HEK293 (cell line): ENCODE results near the gene CADM4.

Experiments
- CTCF ChIP-seq: fragments of 450-650 bp; formaldehyde crosslinking; IDR thresholded peaks from 2 replicates; pipeline ENCODE4 v1.5.1; 2016; ENCODE audit warnings: missing biosample characterization, missing genetic modification characterization
- SETDB1 ChIP-seq: IDR thresholded peaks from one replicate; pipeline ENCODE4 v1.6.1; 2017; ENCODE audit warnings: mild to moderate bottlenecking, low read length, moderate library complexity, mixed read lengths; ENCODE audit not compliant: insufficient read length
- ZNF140 ChIP-seq: fragments of 450-650 bp; formaldehyde crosslinking; IDR thresholded peaks from 2 replicates; pipeline ENCODE4 v1.5.1; 2016; ENCODE audit warnings: missing biosample characterization, missing genetic modification characterization
- ZNF24 ChIP-seq: fragments of 450-650 bp; formaldehyde crosslinking; IDR thresholded peaks from 2 replicates; pipeline ENCODE4 v1.5.1; 2016; ENCODE audit warnings: missing biosample characterization, missing genetic modification characterization
- ZNF664 ChIP-seq: fragments of 450-650 bp; formaldehyde crosslinking; IDR thresholded peaks from 2 replicates; pipeline ENCODE4 v1.5.1; 2016; ENCODE audit warnings: missing biosample characterization, missing genetic modification characterization
- ZNF76 ChIP-seq: fragments of 450-650 bp; formaldehyde crosslinking; IDR thresholded peaks from 2 replicates; pipeline ENCODE4; 2016; ENCODE audit warnings: low read depth, missing biosample characterization, missing genetic modification characterization, borderline replicate concordance

- TF ChIP-seq ZNF140 = no peak
- TF ChIP-seq ZNF24 (tag by site-specific recombination) = no peak
- no peak for TF ChIP-seq ZNF76 (tag by site-specific recombination)
- TF ChIP-seq SETDB1 = no peak
- no peak for TF ChIP-seq CTCF (tag by site-specific recombination)
- no peak for TF ChIP-seq ZNF664 (tag by site-specific recombination)
Measured at GRCh38 chr19:43589277-43589676, 50.4 kb downstream of the CADM4 start.
